ENCODE measurements around the gene ROCK2. TPM values are rescaled to one million over a fixed set of nuclear protein-coding genes. Genes with fewer than 3 reads are reported as not detected.

ROCK2 gene
- total RNA-seq, 4 donors from 2014 or later, result 21.8 to 54.0 (median 26.6) TPM

DNA sequence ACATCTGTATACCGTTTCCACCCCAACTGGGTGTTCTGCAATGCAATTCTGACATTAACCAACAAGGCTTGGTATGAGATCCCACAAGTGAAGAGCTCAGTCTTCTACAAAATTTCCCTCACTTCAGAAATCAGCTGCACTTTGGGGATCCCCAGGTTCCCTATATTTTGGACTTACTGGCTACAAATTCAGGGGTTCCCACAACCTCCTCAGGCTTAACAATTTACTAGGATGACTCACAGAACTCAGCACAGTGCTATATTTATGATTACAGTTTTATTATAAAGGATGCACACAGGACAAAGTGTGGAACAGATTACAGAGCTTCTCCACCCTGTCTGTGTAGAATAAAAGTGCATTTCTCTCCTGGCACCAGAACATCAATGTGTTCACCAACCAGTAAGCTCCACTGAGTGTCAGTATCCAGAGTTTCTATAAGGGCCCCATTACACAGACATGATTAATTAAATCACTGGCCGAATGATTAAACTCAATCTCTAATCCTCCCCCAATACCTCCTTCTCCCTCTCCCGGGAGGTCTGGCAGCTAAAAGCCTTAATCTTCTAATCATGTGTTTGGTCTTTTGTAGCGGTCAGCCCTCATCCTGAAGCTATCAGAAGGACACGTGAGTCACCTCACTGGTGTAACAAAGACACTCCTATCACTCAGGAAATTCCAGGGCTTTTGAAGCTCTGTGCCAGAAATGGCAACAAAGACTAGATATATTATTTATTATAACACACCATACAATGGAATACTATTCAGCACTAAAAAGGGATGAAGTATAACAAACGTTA, 104.6 kb downstream of the ROCK2 start:
- H3K4me1 ChIP-seq, result no peaks in the 10 kb centered on the region
- H3K27me3 ChIP-seq, result no peaks in the 10 kb centered on the region
- no peaks in the 10 kb centered on the region for H3K36me3 ChIP-seq
- H3K27ac ChIP-seq, result no peak overlapping the region
- no peaks in the 10 kb centered on the region for H3K9me3 ChIP-seq
- no peak for TF ChIP-seq POLR2A (IDR thresholded peaks at IDR 0.05)
- no peak for TF ChIP-seq POLR2AphosphoS5 (IDR thresholded peaks at IDR 0.05)
- TF ChIP-seq, protein P1, sequence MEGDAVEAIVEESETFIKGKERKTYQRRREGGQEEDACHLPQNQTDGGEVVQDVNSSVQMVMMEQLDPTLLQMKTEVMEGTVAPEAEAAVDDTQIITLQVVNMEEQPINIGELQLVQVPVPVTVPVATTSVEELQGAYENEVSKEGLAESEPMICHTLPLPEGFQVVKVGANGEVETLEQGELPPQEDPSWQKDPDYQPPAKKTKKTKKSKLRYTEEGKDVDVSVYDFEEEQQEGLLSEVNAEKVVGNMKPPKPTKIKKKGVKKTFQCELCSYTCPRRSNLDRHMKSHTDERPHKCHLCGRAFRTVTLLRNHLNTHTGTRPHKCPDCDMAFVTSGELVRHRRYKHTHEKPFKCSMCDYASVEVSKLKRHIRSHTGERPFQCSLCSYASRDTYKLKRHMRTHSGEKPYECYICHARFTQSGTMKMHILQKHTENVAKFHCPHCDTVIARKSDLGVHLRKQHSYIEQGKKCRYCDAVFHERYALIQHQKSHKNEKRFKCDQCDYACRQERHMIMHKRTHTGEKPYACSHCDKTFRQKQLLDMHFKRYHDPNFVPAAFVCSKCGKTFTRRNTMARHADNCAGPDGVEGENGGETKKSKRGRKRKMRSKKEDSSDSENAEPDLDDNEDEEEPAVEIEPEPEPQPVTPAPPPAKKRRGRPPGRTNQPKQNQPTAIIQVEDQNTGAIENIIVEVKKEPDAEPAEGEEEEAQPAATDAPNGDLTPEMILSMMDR (IDR thresholded peaks at IDR 0.05), result no peak
- TF ChIP-seq EP300 (IDR thresholded peaks at IDR 0.05), result no peak
- no peak for DNase-seq (ENCODE audit: low spot score in 2 of 2)
- no peak overlapping the region for H3K4me3 ChIP-seq
- 85% methylated on average over 6 of the region's 6 CpGs for WGBS

DNA sequence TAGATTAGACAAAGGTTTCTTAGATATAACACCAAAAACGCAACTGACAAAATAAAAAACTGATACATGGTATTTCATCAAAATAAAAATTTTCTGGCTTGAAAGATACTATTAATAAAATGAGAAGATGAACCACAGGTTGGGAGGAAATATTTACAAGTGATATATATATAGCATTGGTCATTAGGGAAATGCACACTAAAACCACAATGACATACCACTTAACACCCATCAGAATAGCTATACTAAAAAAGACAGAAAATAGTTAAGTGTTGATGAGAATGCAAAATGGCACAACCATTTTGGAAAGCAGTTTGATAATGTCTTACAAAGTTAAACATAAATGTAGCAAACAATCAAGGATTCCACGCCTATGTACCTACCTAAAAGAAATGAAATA, 105.3 kb downstream of the ROCK2 start:
- Histone ChIP-seq H3K4me3 (no peak overlapping the region), H3K27ac (no peak overlapping the region), H3K9me3 (no peaks in the 10 kb centered on the region), H3K27me3 (no peaks in the 10 kb centered on the region), H3K36me3 (no peaks in the 10 kb centered on the region), H3K4me1 (no peaks in the 10 kb centered on the region)
- DNase-seq (ENCODE audit: low spot score in 2 of 2), result no peak
- no peak for TF ChIP-seq EP300 (IDR thresholded peaks at IDR 0.05)
- no peak for TF ChIP-seq POLR2AphosphoS5 (IDR thresholded peaks at IDR 0.05)
- TF ChIP-seq, protein P1 (IDR thresholded peaks at IDR 0.05), result no peak
- TF ChIP-seq POLR2A (IDR thresholded peaks at IDR 0.05), result no peak
- WGBS, result 98% methylated on average over 2 of the region's 2 CpGs

DNA sequence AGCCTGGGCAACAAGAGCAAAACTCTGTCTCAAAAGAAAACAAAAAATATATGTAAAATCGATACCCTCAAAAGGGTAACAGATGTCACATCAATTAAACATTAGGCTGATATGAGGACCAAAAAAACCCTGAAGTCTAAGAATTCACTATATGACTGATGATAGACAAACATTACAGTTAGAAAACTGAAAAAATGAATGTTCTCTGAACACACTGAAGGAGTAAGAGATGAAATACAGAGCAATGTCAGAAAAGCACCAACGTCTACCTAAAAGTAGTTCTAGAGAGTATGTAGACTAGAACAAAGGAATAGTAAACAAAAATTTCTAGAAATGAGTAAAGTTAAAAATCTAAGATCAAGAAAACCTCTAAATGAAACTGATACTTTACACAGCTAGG, 107.3 kb downstream of the ROCK2 start:
- Histone ChIP-seq H3K9me3 (no peaks in the 10 kb centered on the region), H3K36me3 (no peaks in the 10 kb centered on the region), H3K4me3 (no peak overlapping the region), H3K27me3 (no peaks in the 10 kb centered on the region), H3K27ac (no peak overlapping the region), H3K4me1 (no peaks in the 10 kb centered on the region)
- TF ChIP-seq POLR2A (IDR thresholded peaks at IDR 0.05) (no peak), POLR2AphosphoS5 (IDR thresholded peaks at IDR 0.05) (no peak), EP300 (IDR thresholded peaks at IDR 0.05) (no peak)
- TF ChIP-seq, protein P1 (IDR thresholded peaks at IDR 0.05), result no peak
- DNase-seq (ENCODE audit: low spot score in 2 of 2), result no peak
- WGBS, result 93% methylated on average over 2 of the region's 2 CpGs

DNA sequence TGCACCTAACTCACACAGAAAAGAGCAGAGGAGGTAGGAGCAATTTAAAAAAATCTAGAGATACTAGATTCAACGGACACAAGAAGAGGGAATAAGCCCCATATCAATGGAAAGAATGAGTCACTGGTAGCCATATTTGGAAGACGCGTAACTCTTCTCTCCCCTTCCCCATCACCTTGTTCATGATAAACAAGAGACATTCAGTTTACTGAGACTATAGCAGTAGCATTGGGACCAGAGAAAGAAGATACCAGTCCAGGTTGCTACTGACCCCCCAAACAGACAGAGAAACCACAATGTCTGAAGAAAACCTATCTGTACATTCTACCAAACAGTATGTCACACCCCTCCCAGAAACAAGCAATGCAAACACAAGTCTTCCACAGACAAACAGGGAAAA, 108.1 kb downstream of the ROCK2 start:
- DNase-seq (ENCODE audit: low spot score in 2 of 2), result no peak
- WGBS, result 79% methylated on average over 3 of the region's 3 CpGs
- Histone ChIP-seq H3K4me1 (no peaks in the 10 kb centered on the region), H3K36me3 (no peaks in the 10 kb centered on the region), H3K27me3 (no peaks in the 10 kb centered on the region), H3K9me3 (no peaks in the 10 kb centered on the region), H3K27ac (no peak overlapping the region), H3K4me3 (no peak overlapping the region)
- TF ChIP-seq POLR2AphosphoS5 (IDR thresholded peaks at IDR 0.05) (no peak), EP300 (IDR thresholded peaks at IDR 0.05) (no peak), POLR2A (IDR thresholded peaks at IDR 0.05) (no peak)
- TF ChIP-seq, protein P1 (IDR thresholded peaks at IDR 0.05), result no peak

DNA sequence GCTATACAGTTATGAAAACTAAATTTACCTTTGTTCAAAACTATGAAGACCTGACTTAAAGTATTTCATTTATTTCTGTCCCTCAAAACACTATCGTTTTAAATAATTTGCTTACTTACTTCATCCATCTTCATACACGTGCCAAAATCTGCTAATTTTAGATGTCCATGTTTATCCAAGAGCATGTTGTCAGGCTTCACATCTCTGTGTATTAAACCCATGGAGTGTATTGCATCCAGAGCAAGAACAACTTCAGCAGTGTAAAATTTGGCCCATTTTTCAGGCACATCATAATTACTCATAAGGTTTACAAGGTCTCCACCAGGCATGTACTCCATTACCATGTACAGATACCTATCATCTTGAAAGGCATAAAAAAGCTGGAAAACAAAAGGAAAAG, 108.9 kb downstream of the ROCK2 start:
- 38% methylated on average over 2 of the region's 2 CpGs for WGBS
- H3K27ac ChIP-seq, result no peak overlapping the region
- H3K36me3 ChIP-seq, result no peaks in the 10 kb centered on the region
- H3K9me3 ChIP-seq, result no peaks in the 10 kb centered on the region
- H3K4me3 ChIP-seq, result no peak overlapping the region
- no peak for TF ChIP-seq POLR2AphosphoS5 (IDR thresholded peaks at IDR 0.05)
- TF ChIP-seq EP300 (IDR thresholded peaks at IDR 0.05), result no peak
- TF ChIP-seq, protein P1 (IDR thresholded peaks at IDR 0.05), result no peak
- no peak for TF ChIP-seq POLR2A (IDR thresholded peaks at IDR 0.05)
- DNase-seq (ENCODE audit: low spot score in 2 of 2), result no peak
- H3K4me1 ChIP-seq, result no peaks in the 10 kb centered on the region
- H3K27me3 ChIP-seq, result no peaks in the 10 kb centered on the region
